ENCODE measurements around the gene PPFIBP2.

Gene PPFIBP2

DNA sequence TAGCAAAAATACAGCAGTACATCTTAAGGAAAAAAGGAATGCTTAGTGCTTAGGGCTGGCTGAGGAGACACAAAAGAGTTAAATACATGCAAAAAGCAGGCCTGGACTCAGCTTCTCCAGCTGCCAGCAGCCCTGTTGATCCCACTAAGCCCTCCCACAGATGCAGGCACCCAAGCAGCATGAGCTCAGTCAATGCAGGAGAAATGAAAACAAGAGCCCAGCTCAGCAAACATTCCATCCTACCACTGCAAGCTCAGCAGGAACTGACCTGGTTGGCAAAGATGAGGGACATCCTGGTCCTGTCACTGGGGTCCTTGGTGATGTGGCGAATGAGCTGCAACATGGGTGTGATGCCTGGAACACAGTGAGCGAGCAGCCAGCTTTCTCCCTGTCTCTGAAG, 153.7 kb downstream of the PPFIBP2 start:
- TF ChIP-seq, protein P1, sequence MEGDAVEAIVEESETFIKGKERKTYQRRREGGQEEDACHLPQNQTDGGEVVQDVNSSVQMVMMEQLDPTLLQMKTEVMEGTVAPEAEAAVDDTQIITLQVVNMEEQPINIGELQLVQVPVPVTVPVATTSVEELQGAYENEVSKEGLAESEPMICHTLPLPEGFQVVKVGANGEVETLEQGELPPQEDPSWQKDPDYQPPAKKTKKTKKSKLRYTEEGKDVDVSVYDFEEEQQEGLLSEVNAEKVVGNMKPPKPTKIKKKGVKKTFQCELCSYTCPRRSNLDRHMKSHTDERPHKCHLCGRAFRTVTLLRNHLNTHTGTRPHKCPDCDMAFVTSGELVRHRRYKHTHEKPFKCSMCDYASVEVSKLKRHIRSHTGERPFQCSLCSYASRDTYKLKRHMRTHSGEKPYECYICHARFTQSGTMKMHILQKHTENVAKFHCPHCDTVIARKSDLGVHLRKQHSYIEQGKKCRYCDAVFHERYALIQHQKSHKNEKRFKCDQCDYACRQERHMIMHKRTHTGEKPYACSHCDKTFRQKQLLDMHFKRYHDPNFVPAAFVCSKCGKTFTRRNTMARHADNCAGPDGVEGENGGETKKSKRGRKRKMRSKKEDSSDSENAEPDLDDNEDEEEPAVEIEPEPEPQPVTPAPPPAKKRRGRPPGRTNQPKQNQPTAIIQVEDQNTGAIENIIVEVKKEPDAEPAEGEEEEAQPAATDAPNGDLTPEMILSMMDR (IDR thresholded peaks at IDR 0.05; ENCODE audit: low read length): no peak
- TF ChIP-seq EZH2 (IDR thresholded peaks at IDR 0.05; ENCODE audit: borderline replicate concordance, low read length): no peak
- no peak overlapping the region for H2AFZ ChIP-seq (ENCODE audit: low read length)
- peaks cover 11% of the 10 kb centered on the region for H3K4me1 ChIP-seq (ENCODE audit: insufficient read depth, low read length, severe bottlenecking)
- H4K20me1 ChIP-seq (ENCODE audit: insufficient read depth, low read length): no peaks in the 10 kb centered on the region
- no peak overlapping the region for H3K27ac ChIP-seq (ENCODE audit: low read depth, low read length, poor library complexity, severe bottlenecking)
- no peaks in the 10 kb centered on the region for H3K9me2 ChIP-seq (ENCODE audit: low read depth, low read length)
- no peak overlapping the region for H3K9ac ChIP-seq (ENCODE audit: low read length)
- no peak overlapping the region for H3K4me3 ChIP-seq (ENCODE audit: low read depth, low read length, poor library complexity, severe bottlenecking)
- H3K4me2 ChIP-seq (ENCODE audit: low read length): no peak overlapping the region
- peaks cover 12% of the 10 kb centered on the region; the same call in 1 of the 2 replicates for H3K36me3 ChIP-seq (ENCODE audit: insufficient read depth, low read length)
- H3F3A ChIP-seq (ENCODE audit: insufficient read depth, low read length): no peaks in the 10 kb centered on the region
- no peaks in the 10 kb centered on the region for H3K9me3 ChIP-seq (ENCODE audit: low read length)
- no peaks in the 10 kb centered on the region for H3K79me2 ChIP-seq (ENCODE audit: insufficient read depth, low read length)
- H3K27me3 ChIP-seq (ENCODE audit: insufficient read depth, low read length): no peaks in the 10 kb centered on the region

GRCh38 chr11:7668464-7668863, 154.7 kb downstream of the PPFIBP2 start:
- Histone ChIP-seq H3K27ac (ENCODE audit: low read depth, low read length, poor library complexity, severe bottlenecking) (no peak overlapping the region), H3K36me3 (ENCODE audit: insufficient read depth, low read length) (peaks cover 12% of the 10 kb centered on the region; the same call in 1 of the 2 replicates), H2AFZ (ENCODE audit: low read length) (no peak overlapping the region)

GRCh38 chr11:7668911-7669310, 155.1 kb downstream of the PPFIBP2 start:
- peaks cover 25% of the 10 kb centered on the region for H3K4me1 ChIP-seq (ENCODE audit: insufficient read depth, low read length, severe bottlenecking)
- no peaks in the 10 kb centered on the region for H3K27me3 ChIP-seq (ENCODE audit: insufficient read depth, low read length)
- no peak overlapping the region for H3K4me3 ChIP-seq (ENCODE audit: low read depth, low read length, poor library complexity, severe bottlenecking)
- no peaks in the 10 kb centered on the region for H3F3A ChIP-seq (ENCODE audit: insufficient read depth, low read length)
- TF ChIP-seq, protein P1 (IDR thresholded peaks at IDR 0.05; ENCODE audit: low read length): no peak
- TF ChIP-seq EZH2 (IDR thresholded peaks at IDR 0.05; ENCODE audit: borderline replicate concordance, low read length): no peak
- peaks cover 12% of the 10 kb centered on the region; the same call in 1 of the 2 replicates for H3K36me3 ChIP-seq (ENCODE audit: insufficient read depth, low read length)
- no peaks in the 10 kb centered on the region for H3K9me3 ChIP-seq (ENCODE audit: low read length)
- no peak overlapping the region for H3K9ac ChIP-seq (ENCODE audit: low read length)
- no peak overlapping the region for H3K27ac ChIP-seq (ENCODE audit: low read depth, low read length, poor library complexity, severe bottlenecking)
- H4K20me1 ChIP-seq (ENCODE audit: insufficient read depth, low read length): no peaks in the 10 kb centered on the region
- no peak overlapping the region for H3K4me2 ChIP-seq (ENCODE audit: low read length)
- H2AFZ ChIP-seq (ENCODE audit: low read length): no peak overlapping the region
- no peaks in the 10 kb centered on the region for H3K9me2 ChIP-seq (ENCODE audit: low read depth, low read length)
- no peaks in the 10 kb centered on the region for H3K79me2 ChIP-seq (ENCODE audit: insufficient read depth, low read length)

More at GRCh38 chr11:7668464-7668863, 154.7 kb downstream of the PPFIBP2 start:
- H3K9me3 ChIP-seq (ENCODE audit: low read length): no peaks in the 10 kb centered on the region
- no peaks in the 10 kb centered on the region for H3K9me2 ChIP-seq (ENCODE audit: low read depth, low read length)
- H4K20me1 ChIP-seq (ENCODE audit: insufficient read depth, low read length): no peaks in the 10 kb centered on the region
- H3K27me3 ChIP-seq (ENCODE audit: insufficient read depth, low read length): no peaks in the 10 kb centered on the region
- H3K4me3 ChIP-seq (ENCODE audit: low read depth, low read length, poor library complexity, severe bottlenecking): no peak overlapping the region
- H3F3A ChIP-seq (ENCODE audit: insufficient read depth, low read length): no peaks in the 10 kb centered on the region
- no peaks in the 10 kb centered on the region for H3K79me2 ChIP-seq (ENCODE audit: insufficient read depth, low read length)
- peaks cover 21% of the 10 kb centered on the region for H3K4me1 ChIP-seq (ENCODE audit: insufficient read depth, low read length, severe bottlenecking)
- no peak for TF ChIP-seq EZH2 (IDR thresholded peaks at IDR 0.05; ENCODE audit: borderline replicate concordance, low read length)
- TF ChIP-seq, protein P1 (IDR thresholded peaks at IDR 0.05; ENCODE audit: low read length): no peak
- no peak overlapping the region for H3K9ac ChIP-seq (ENCODE audit: low read length)
- no peak overlapping the region for H3K4me2 ChIP-seq (ENCODE audit: low read length)
